ENCODE data around the gene PTPN11.

PTPN11 gene

GRCh38 chr12:112555621-112556233 is 137.0 kb downstream of the PTPN11 start:
- DNase-seq = no peak

- no peak for DNase-seq
These were observed 139.3 kb downstream of the PTPN11 start for GRCh38 chr12:112557951-112558630.
